HG03159 (cell line): ENCODE data around the gene POLR2I.

ENCODE experiments used
- ATAC-seq: cut with Tn5 transposase; IDR thresholded peaks from one replicate; pipeline ENCODE4 v1.9.1; 2021; ENCODE audit warnings: mild to moderate bottlenecking, moderate library complexity; ENCODE audit not compliant: unreplicated experiment

POLR2I gene

GRCh38 chr19:36064826-36065225, 49.8 kb downstream of the POLR2I start:
- ATAC-seq, result no peak
